AG09319 (cell line): Measurements from ENCODE around the gene CTNNA1.

Experiments used
- DNase-seq: peaks from one replicate; pipeline ENCODE4 v3.0.0-alpha.2; 2010; ENCODE audit warnings: low read depth; ENCODE audit errors: extremely low read depth
- TF ChIP-seq, protein P1 (sequence below): IDR thresholded peaks from 2 replicates; pipeline ENCODE4 v1.5.1; 2011; ENCODE audit warnings: low read depth, mild to moderate bottlenecking, inconsistent platforms, low read length, moderate library complexity

Gene CTNNA1

DNA sequence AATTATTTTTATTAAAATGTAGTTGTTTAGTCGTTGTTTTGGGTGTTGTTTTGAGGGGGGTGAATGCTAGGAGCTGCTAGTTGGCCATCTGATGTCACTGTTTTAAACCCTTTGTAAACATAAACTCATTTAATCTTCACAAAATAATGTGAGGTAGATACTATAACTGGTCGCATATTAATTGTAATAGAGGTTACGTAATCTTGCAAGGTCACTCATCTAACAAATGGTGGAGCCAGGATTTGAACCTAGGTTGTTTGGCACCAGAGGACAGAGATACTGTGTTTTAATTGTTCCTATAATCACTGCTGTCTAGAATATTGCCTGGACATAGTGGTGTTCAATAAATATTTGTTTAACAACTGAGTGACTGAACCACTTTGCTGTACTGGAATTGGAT, 67.5 kb downstream of the CTNNA1 start:
- TF ChIP-seq, protein P1, sequence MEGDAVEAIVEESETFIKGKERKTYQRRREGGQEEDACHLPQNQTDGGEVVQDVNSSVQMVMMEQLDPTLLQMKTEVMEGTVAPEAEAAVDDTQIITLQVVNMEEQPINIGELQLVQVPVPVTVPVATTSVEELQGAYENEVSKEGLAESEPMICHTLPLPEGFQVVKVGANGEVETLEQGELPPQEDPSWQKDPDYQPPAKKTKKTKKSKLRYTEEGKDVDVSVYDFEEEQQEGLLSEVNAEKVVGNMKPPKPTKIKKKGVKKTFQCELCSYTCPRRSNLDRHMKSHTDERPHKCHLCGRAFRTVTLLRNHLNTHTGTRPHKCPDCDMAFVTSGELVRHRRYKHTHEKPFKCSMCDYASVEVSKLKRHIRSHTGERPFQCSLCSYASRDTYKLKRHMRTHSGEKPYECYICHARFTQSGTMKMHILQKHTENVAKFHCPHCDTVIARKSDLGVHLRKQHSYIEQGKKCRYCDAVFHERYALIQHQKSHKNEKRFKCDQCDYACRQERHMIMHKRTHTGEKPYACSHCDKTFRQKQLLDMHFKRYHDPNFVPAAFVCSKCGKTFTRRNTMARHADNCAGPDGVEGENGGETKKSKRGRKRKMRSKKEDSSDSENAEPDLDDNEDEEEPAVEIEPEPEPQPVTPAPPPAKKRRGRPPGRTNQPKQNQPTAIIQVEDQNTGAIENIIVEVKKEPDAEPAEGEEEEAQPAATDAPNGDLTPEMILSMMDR: no peak

DNA sequence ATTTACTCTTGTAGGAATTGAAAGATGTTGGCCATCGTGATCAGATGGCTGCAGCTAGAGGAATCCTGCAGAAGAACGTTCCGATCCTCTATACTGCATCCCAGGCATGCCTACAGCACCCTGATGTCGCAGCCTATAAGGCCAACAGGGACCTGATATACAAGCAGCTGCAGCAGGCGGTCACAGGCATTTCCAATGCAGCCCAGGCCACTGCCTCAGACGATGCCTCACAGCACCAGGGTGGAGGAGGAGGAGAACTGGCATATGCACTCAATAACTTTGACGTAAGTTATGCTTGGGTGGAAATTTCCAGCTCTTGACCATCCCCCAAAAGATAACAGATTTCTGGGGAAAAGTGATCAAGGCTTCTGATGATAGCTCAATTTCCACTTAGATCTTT, 71.3 kb downstream of the CTNNA1 start:
- DNase-seq: no peak

More for the DNA sequence above, 67.5 kb downstream of the CTNNA1 start:
- DNase-seq: no peak

DNA sequence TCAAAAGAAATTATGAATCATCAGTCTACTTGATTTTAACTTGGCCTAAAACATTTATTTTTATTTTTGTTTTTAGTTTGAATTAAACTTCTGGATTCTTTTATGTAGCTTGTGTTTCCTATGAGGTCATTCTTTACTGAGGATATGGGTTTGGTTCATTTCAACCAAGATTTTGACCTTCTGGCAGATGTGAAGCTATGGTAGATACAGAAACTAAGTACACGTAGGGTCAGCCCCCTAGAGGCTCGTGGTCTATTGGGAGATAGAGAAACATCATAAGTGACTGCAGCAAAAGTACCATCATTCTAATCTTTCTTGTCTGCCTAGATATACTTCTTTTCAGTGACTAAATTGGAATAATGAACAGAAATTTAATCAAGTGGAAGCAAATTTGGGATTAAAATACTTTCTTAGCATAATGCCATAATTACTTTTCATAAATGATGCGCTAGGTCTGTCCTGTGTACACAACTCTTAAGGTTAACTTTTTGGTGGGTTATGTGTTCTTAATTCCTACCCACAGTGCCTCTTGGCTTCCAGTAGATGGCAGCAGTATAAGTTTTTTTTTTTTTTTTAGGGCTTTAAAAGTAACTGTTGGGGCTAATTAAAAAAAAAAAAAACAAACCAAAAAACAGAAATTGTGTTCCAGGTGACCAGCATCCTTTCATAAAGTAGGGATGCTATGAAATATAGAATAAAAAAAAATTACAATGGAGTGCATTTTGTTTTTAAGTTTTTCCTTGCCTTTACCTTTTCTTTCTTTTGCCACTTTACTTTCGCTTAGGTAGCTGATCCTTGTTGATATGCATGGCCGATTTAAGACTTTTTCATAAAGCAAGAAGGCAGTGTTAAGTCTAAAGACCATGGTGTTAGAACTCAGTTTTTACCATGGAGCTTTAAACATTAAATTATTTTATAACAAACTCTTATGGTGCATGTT, 72.0 kb downstream of the CTNNA1 start:
- TF ChIP-seq, protein P1: peak; percentile 59
- DNase-seq: no peak

More for the DNA sequence above, 71.3 kb downstream of the CTNNA1 start:
- TF ChIP-seq, protein P1: no peak

DNA sequence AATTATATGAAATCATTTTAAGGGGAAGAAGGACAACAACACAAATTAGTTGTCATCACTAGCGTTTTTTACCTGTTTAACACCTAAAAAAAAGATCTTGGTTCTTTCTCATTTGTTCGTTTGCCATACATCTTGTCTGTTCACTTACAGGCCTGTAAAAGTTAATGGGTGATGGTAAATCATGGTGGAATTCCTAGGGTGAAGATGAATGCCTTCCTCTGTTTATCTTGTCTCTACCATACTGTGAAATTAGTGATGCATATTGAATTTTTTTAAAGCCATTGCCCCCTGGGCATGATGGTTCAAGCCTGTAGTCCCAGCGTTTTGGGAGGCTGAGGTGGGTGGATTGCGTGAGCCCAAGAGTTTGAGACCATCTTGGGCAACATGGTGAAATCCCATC, 75.3 kb downstream of the CTNNA1 start:
- TF ChIP-seq, protein P1: no peak
- DNase-seq: no peak

DNA sequence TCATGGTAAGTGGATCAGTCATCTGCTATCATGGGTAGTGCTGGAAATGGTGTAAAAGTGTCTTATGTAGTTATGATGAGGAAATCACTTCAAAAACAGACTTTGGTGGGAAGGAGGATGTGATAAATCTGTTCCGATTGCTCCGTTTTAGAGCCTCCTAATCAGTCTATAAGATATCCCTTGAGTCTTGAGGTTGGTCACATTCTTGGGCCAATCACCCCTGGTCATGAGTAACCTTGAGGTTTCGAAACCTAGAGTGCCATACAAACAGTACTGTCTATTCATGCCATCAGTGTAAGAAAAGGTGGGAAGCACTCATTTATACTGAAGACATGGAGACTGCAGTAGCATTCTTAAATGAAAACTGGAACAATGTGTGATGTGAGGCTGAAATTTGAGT, 76.1 kb downstream of the CTNNA1 start:
- TF ChIP-seq, protein P1: no peak
- DNase-seq: no peak

DNA sequence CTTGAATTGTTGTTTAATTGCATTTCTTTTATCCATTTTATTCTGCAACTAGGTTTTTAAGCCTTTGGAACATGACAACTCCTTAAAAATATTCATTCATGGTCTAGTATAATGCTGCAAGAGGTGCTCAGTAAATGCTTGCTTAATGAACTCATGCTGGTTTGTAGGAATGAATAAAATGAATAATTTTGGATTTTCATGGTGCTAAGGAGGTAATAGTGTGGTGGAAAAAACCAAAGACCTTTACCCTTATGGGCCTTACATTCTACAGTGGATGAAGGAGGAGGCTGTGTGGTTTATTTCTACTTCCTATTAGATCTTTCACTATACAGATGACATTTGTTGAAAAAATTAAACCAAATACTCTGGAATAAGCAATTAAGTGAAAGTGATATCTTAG, 78.5 kb downstream of the CTNNA1 start:
- TF ChIP-seq, protein P1: no peak
- no peak for DNase-seq

DNA sequence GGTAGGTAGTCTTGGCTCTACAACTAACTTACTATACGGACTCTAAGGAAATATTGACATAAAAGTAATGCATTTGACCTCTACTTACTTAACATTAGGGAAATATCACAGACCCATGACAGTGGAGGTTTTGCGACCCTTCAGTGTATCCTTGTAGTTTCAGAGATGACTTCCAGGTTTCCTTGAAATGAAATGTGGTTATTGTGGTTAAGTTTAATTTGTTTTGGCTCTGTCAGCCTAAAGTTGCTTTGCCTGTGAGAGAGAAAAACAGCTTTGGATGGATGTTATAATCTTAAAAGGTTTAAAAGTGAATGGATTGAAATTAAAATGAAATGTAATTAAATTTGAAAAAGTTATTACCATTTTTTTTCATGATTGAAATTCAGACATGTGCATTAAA, 79.0 kb downstream of the CTNNA1 start:
- TF ChIP-seq, protein P1: no peak
- no peak for DNase-seq
